K562 (cell line): ENCODE measurements around the gene FCGR3B.
"Not testable (repeated sequence)": the region's sequence is repeated elsewhere in the genome, so short reads cannot be mapped to it uniquely, and the experiment has no call there.

Experiments
- BRF2 ChIP-seq: IDR thresholded peaks from 3 replicates; pipeline ENCODE4 v1.6.1; 2011; ENCODE audit warnings: borderline replicate concordance, mild to moderate bottlenecking; ENCODE audit not compliant: insufficient read length, insufficient read depth
- CTCF ChIP-seq, 3 experiments: IDR thresholded peaks in 2 of 3; conservative IDR thresholded peaks in 1 of 3; 2 replicates each; pipeline ENCODE4 v1.5.1; 2011 to 2012; ENCODE audit warnings: low read length in 3 of 3, mild to moderate bottlenecking in 3 of 3, control low read depth in 2 of 3, improper control_type of control experiment in 1 of 3, inconsistent platforms in 1 of 3, low read depth in 1 of 3, mixed read lengths in 1 of 3, moderate library complexity in 1 of 3; ENCODE audit not compliant: insufficient read depth in 2 of 3
- EZH2 ChIP-seq: IDR thresholded peaks from 2 replicates; pipeline ENCODE4 v1.6.1; 2012; ENCODE audit warnings: low read depth, mild to moderate bottlenecking, inconsistent platforms, low read length, borderline replicate concordance
- MAFF ChIP-seq: IDR thresholded peaks from 2 replicates; pipeline ENCODE4 v1.6.1; 2012; ENCODE audit warnings: low read length, improper control_type of control experiment
- MCM2 ChIP-seq: fragments of 450-650 bp; IDR thresholded peaks from 2 replicates; pipeline ENCODE4 v1.6.1; 2017; ENCODE audit warnings: low read depth, mild to moderate bottlenecking
- MTA3 ChIP-seq: fragments of 450-650 bp; formaldehyde crosslinking; IDR thresholded peaks from 2 replicates; pipeline ENCODE4 v1.6.1; 2017; ENCODE audit warnings: mild to moderate bottlenecking, borderline replicate concordance
- NELFE ChIP-seq: IDR thresholded peaks from 2 replicates; pipeline ENCODE4 v1.6.1; 2011; ENCODE audit warnings: mild to moderate bottlenecking; ENCODE audit not compliant: insufficient read depth, insufficient read length
- POLR2A ChIP-seq: fragments of 450-650 bp; conservative IDR thresholded peaks from 2 replicates; pipeline ENCODE4 v1.6.1; 2016
- RFX5 ChIP-seq: IDR thresholded peaks from 2 replicates; pipeline ENCODE4 v1.6.1; 2011; ENCODE audit warnings: low read depth, mild to moderate bottlenecking, improper control_type of control experiment, low read length
- TAF1 ChIP-seq: IDR thresholded peaks from 2 replicates; pipeline ENCODE4 v1.6.1; 2011; ENCODE audit warnings: mild to moderate bottlenecking, low read length, moderate library complexity; ENCODE audit not compliant: insufficient read depth, control insufficient read depth, severe bottlenecking; ENCODE audit errors: extremely low read depth
- VEZF1 ChIP-seq: fragments of 200-800 bp; sonication (Bioruptor generic); IDR thresholded peaks from 2 replicates; pipeline ENCODE4 v1.6.1; 2017; ENCODE audit warnings: missing genetic modification characterization, missing compliant biosample characterization
- ZNF217 ChIP-seq: sonication (generic); formaldehyde crosslinking; IDR thresholded peaks from 2 replicates; pipeline ENCODE4 v1.8.0; 2022; ENCODE audit warnings: mild to moderate bottlenecking, missing genetic modification reagents
- ZNF695 ChIP-seq: fragments of 450-650 bp; formaldehyde crosslinking; IDR thresholded peaks from 2 replicates; pipeline ENCODE4 v1.4.0; 2020; ENCODE audit warnings: mild to moderate bottlenecking, moderate library complexity

- TF ChIP-seq ZNF217; EZH2; MCM2; NELFE; VEZF1 (CRISPR knock-in tag); TAF1; MAFF; POLR2A; CTCF (IDR thresholded peaks at IDR 0.05 in 2 of 3, conservative IDR thresholded peaks at IDR 0.05 in 1 of 3; ENCODE audit: insufficient read depth in 2 of 3, low read depth in 1 of 3, low read length in 3 of 3); ZNF695 (CRISPR knock-in tag); BRF2; MTA3; RFX5: not testable (repeated sequence)
Measured at GRCh38 chr1:161582882-161583281, 48.1 kb downstream of the FCGR3B start.
